Effector memory CD4-positive, alpha-beta T cell (primary cell): ENCODE measurements around the gene VPS54.
"Not testable (repeated sequence)": the region's sequence is repeated elsewhere in the genome, so short reads cannot be mapped to it uniquely, and the experiment has no call there.

ENCODE experiments used
- DNase-seq, 3 donors: peaks; one replicate each; pipeline ENCODE4 v3.0.0-alpha.2; 2020
- H3K27ac ChIP-seq: 2 replicates; pipeline ENCODE4 v1.7.0; 2013; ENCODE audit warnings: mild to moderate bottlenecking, low read length, moderate library complexity; ENCODE audit not compliant: insufficient read depth, poor library complexity, severe bottlenecking
- H3K27me3 ChIP-seq: replicated peaks from 2 replicates; pipeline ENCODE4 v1.7.0; 2013; ENCODE audit warnings: mild to moderate bottlenecking, low read length; ENCODE audit not compliant: insufficient read depth, control insufficient read depth, poor library complexity, severe bottlenecking
- H3K36me3 ChIP-seq: 2 replicates; pipeline ENCODE4 v1.7.0; 2013; ENCODE audit warnings: mild to moderate bottlenecking, low read length, moderate library complexity; ENCODE audit not compliant: control insufficient read depth, insufficient read depth
- H3K4me1 ChIP-seq: 2 replicates; pipeline ENCODE4 v1.7.0; 2013; ENCODE audit warnings: low read length, mild to moderate bottlenecking; ENCODE audit not compliant: control insufficient read depth, insufficient read depth, poor library complexity, severe bottlenecking
- H3K4me3 ChIP-seq: 2 replicates; pipeline ENCODE4 v1.7.0; 2013; ENCODE audit warnings: low read length, low read depth, mild to moderate bottlenecking; ENCODE audit not compliant: insufficient read depth, poor library complexity, severe bottlenecking
- H3K9me3 ChIP-seq: 2 replicates; pipeline ENCODE4 v1.7.0; 2013; ENCODE audit warnings: mild to moderate bottlenecking, low read length, moderate library complexity; ENCODE audit not compliant: control insufficient read depth

Gene VPS54

DNA sequence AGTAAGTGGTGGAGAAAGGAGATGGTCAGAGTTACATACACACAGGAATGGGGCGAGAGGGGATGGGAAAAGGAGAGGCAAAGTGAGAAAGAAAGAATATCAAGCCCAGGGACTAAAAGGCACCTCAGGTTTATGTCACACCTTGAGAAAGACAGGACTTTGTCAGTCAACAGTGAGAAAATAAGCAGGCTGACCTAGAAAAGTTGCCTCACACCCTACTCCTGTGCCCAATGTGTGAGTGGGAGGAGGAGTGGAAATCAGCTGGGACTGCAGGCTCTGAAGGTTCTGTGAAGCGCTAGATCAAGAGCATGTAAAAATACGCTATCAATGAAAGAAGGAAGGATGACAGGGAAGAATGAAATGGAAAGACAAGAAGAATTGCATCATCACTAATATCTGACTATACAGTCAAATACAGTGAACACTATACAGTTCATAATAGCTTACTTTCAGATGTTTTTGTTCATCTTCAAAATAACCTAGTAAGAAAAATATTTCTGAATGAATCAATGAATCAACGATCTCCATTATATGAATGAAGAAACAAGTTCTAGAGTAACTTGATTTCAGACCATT, 10.7 kb downstream of the VPS54 start:
- H3K27ac ChIP-seq, result no peak overlapping the region
- no peaks in the 10 kb centered on the region for H3K27me3 ChIP-seq
- DNase-seq, result no peak
- no peaks in the 10 kb centered on the region for H3K36me3 ChIP-seq
- H3K9me3 ChIP-seq, result no peaks in the 10 kb centered on the region
- H3K4me1 ChIP-seq, result no peaks in the 10 kb centered on the region
- H3K4me3 ChIP-seq, result no peak overlapping the region

GRCh38 chr2:64007924-64008323, 11.3 kb downstream of the VPS54 start:
- H3K36me3 ChIP-seq, result no peaks in the 10 kb centered on the region
- H3K4me3 ChIP-seq, result no peak overlapping the region
- no peaks in the 10 kb centered on the region for H3K4me1 ChIP-seq
- H3K27ac ChIP-seq, result no peak overlapping the region
- no peak for DNase-seq
- H3K27me3 ChIP-seq, result no peaks in the 10 kb centered on the region
- no peaks in the 10 kb centered on the region for H3K9me3 ChIP-seq

GRCh38 chr2:64005707-64006356, 13.4 kb downstream of the VPS54 start:
- no peak overlapping the region for H3K27ac ChIP-seq
- no peaks in the 10 kb centered on the region for H3K36me3 ChIP-seq
- H3K9me3 ChIP-seq, result no peaks in the 10 kb centered on the region
- no peak overlapping the region for H3K4me3 ChIP-seq
- DNase-seq, result no peak
- H3K4me1 ChIP-seq, result no peaks in the 10 kb centered on the region
- no peaks in the 10 kb centered on the region for H3K27me3 ChIP-seq

- Histone ChIP-seq H3K27me3 (no peaks in the 10 kb centered on the region), H3K4me1 (no peaks in the 10 kb centered on the region), H3K9me3 (no peaks in the 10 kb centered on the region), H3K27ac (no peak overlapping the region), H3K4me3 (no peak overlapping the region), H3K36me3 (no peaks in the 10 kb centered on the region)
- DNase-seq, result no peak
Observed at GRCh38 chr2:64003239-64003638, 16.0 kb downstream of the VPS54 start.

DNA sequence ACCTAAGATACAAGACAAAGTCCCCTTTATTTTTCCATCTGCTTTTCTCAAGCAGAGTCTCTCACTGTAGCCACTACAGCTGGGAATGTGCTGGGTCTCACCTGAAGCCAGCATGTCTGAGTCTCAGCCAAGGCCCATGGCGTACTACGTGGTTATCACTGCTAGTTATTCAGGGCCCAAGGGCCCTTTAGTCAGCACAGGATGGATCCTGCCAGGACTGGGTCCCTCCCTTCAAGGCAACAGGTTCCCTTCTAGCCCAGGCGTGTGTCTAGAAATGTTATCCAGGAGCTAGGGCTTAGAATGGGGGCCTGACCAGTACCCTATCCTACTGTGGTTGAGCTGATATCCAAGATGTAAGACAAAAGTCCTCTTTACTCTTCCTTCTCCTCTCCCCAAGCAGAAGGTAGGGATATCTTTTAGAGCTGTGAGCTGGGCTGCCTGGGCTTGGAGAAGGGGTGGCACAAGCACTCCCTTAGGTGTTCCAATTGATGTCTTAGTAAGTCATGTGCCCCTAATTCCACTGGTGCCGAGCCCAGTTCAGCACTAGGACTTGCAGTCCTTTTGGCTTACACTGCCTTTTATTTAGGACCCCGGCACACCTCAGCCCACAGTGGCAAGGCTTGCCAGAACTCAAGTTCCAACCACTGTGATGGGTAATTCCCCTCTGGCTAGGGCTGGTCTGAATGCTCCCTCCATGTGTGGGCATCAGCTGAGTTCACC, 17.7 kb downstream of the VPS54 start:
- H3K4me3 ChIP-seq, result no peak overlapping the region
- no peaks in the 10 kb centered on the region for H3K27me3 ChIP-seq
- DNase-seq, result no peak
- no peaks in the 10 kb centered on the region for H3K4me1 ChIP-seq
- H3K27ac ChIP-seq, result no peak overlapping the region
- no peaks in the 10 kb centered on the region for H3K9me3 ChIP-seq
- H3K36me3 ChIP-seq, result no peaks in the 10 kb centered on the region

DNA sequence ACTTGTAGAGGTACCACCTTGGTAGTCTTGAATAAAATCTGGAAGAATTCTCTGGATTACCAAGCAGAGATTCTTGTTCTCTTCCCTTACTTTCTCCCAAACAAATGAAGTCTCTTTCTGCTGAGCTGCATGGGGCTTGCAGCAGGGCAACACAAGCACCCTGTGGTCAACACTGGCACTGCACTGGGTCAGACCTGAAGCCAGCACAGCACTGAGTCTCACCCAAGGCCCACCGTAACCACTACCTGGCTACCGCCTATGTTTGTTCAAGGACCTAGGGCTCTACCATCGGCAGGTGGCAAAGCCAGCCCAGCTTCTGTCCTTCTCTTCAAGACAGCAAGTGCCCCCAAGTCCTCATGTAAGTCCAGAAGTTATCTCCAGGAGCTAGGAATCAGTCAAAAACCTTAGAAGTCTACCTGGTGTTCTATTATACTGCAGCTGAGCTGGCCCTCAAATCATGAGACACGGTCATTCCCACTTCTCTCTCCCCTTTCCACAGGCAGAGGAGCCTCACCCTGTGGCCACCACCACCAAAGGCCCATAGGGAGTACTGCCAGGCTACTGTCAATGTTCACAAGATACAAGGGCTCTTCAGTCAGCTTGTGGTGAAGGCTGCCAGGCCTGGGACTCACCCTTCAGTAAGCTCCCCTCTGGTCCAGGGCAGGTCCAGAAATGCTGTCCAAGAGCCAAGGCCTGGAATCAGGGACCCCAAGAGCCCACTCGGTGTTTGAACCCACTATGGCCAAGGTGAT, 18.4 kb downstream of the VPS54 start:
- Histone ChIP-seq H3K36me3 (no peaks in the 10 kb centered on the region), H3K27me3 (no peaks in the 10 kb centered on the region), H3K4me3 (no peak overlapping the region), H3K27ac (no peak overlapping the region), H3K9me3 (no peaks in the 10 kb centered on the region), H3K4me1 (no peaks in the 10 kb centered on the region)
- DNase-seq, result no peak

DNA sequence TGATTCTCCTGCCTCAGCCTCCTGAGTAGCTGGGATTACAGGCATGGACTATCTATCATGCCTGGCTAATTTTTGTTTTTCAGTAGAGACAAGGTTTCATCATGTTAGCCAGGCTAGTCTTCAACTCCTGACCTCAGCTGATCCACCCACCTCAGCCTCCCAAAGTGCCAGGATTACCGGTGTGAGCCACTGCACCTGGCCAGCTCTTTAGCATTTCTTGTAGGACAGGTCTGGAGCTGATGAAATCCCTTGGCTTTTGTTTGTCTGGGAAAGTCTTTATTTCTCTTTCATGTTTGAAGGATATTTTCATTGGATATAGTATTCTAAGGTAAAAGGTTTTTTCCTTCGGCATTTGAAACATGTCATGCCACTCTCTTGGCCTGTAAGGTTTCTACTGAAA, 20.2 kb downstream of the VPS54 start:
- Histone ChIP-seq H3K27ac (no peak overlapping the region), H3K4me3 (no peak overlapping the region), H3K9me3 (no peaks in the 10 kb centered on the region), H3K4me1 (no peaks in the 10 kb centered on the region), H3K27me3 (no peaks in the 10 kb centered on the region), H3K36me3 (no peaks in the 10 kb centered on the region)
- DNase-seq, result no peak

DNA sequence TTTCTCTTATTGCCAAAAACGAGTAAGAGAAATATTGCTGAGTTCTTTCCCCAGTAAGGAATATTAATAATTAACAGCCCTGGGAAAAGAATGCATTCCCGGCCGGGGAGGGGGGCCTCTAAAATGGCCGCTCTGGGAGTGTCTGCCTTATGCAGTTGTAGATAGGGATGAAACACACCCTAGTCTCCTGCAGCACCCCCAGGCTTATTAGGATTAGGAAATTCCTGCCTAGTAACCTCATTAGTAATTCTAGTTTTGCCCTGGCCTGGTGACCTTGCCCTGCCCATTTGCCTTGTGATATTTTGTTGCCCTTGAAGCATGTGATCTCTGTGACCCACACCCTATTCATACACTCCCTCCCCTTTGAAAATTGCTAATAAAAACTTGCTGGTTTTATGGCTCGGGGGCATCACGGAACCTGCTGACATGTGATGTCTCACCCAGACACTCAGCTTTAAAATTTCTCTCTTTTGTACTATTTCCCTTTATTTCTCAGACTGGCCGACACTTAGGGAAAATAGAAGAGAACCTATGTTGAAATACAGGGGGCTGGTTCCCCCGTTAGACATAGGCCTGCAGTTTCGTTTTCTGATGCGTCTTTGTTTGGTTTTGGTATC, 22.5 kb downstream of the VPS54 start:
- H3K27ac ChIP-seq, H3K27me3 ChIP-seq, H3K4me1 ChIP-seq, DNase-seq, H3K4me3 ChIP-seq, H3K9me3 ChIP-seq, H3K36me3 ChIP-seq: not testable (repeated sequence)

- not testable (repeated sequence) for DNase-seq, H3K4me1 ChIP-seq, H3K27me3 ChIP-seq, H3K36me3 ChIP-seq, H3K9me3 ChIP-seq, H3K27ac ChIP-seq, H3K4me3 ChIP-seq
Observed at GRCh38 chr2:63994329-63995070, 24.7 kb downstream of the VPS54 start.
